Measurements from ENCODE around the gene TFCP2L1.
"Not testable (repeated sequence)": the region's sequence is repeated elsewhere in the genome, so short reads cannot be mapped to it uniquely, and the experiment has no call there.

The TFCP2L1 gene

DNA sequence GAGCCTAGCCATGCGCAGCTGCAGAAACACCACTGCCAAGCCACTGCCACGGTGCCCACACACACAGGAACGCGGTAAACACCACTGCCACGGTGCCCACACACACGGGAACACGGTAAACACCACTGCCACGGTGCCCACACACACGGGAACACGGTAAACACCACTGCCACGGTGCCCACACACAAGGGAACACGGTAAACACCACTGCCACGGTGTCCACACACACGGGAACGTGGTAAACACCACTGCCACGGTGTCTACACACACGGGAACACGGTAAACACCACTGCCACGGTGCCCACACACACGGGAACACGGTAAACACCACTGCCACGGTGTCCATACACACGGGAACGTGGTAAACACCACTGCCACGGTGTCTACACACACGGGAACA lies 59.3 kb downstream of the TFCP2L1 start:
- H3K79me1 ChIP-seq (ENCODE audit: low read depth, low read length); H2BK15ac ChIP-seq (ENCODE audit: low read length); H3K27ac ChIP-seq (replicated peaks; ENCODE audit: low read length); H3K4me1 ChIP-seq (ENCODE audit: control insufficient read depth in 2 of 2, insufficient read depth in 1 of 2, low read depth in 1 of 2, low read length in 2 of 2); H2BK5ac ChIP-seq (ENCODE audit: low read length); H2AK5ac ChIP-seq (ENCODE audit: low read depth, low read length); H3K9me3 ChIP-seq (replicated peaks in 1 of 2; ENCODE audit: control insufficient read depth in 2 of 2, insufficient read depth in 1 of 2, low read depth in 1 of 2, low read length in 2 of 2); H3K14ac ChIP-seq (ENCODE audit: low read length); H3K36me3 ChIP-seq (replicated peaks in 1 of 2; ENCODE audit: control insufficient read depth in 2 of 2, insufficient read depth in 2 of 2, low read length in 2 of 2); H2AFZ ChIP-seq (ENCODE audit: low read length); H2BK12ac ChIP-seq (ENCODE audit: low read length); H3K9ac ChIP-seq (ENCODE audit: low read depth, low read length, poor library complexity); H3K4me2 ChIP-seq (ENCODE audit: insufficient read depth, low read length, poor library complexity, severe bottlenecking); DNase-seq (ENCODE audit: low spot score); H3K4ac ChIP-seq (ENCODE audit: low read length); H3K18ac ChIP-seq (ENCODE audit: low read length); H4K8ac ChIP-seq (ENCODE audit: low read depth, low read length); H3K27me3 ChIP-seq (ENCODE audit: control insufficient read depth in 3 of 3, insufficient read depth in 3 of 3, low read depth in 1 of 3, low read length in 3 of 3); H4K91ac ChIP-seq (ENCODE audit: low read depth, low read length, poor library complexity); H2BK120ac ChIP-seq (ENCODE audit: low read depth, low read length): not testable (repeated sequence)
- H3K23ac ChIP-seq (ENCODE audit: low read depth, low read length, poor library complexity): peak overlapping the region; percentile 9
- H3K4me3 ChIP-seq (ENCODE audit: low read length in 2 of 2): peak overlapping the region in 1 of 2 donors; percentile 47
- no CpG with 5 or more reads among the region's 26 CpGs for WGBS, 2 donors (ENCODE audit: extremely low coverage in 2 of 2, insufficient read length in 2 of 2, insufficient replicate concordance in 1 of 2)

DNA sequence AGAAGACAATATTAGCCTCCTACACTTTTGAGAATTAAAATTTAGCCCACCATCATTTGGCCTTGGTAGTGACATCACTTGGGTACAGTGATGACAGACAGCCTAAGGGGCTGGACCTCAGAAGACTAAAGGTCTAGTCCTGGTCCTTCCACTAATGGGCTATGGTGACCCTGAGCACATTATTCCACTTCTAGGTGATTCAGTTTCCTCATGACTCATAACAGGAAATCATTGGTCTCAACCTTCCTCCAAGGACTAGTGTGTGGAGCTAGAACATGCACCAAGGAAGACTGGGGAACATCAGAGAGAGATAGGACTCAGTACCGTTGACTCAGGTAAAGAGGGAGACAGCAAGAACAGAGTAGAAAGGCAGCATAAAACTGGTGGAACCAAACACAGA lies 64.0 kb downstream of the TFCP2L1 start:
- no peak overlapping the region for H3K18ac ChIP-seq (ENCODE audit: low read length)
- no peak overlapping the region for H3K4me3 ChIP-seq (ENCODE audit: low read length in 2 of 2)
- no peak overlapping the region for H2BK15ac ChIP-seq (ENCODE audit: low read length)
- H3K9me3 ChIP-seq (replicated peaks in 1 of 2; ENCODE audit: control insufficient read depth in 2 of 2, insufficient read depth in 1 of 2, low read depth in 1 of 2, low read length in 2 of 2): no peaks in the 10 kb centered on the region
- WGBS, 2 donors (ENCODE audit: extremely low coverage in 2 of 2, insufficient read length in 2 of 2, insufficient replicate concordance in 1 of 2): no CpG with 5 or more reads among the region's 1 CpG
- H3K9ac ChIP-seq (ENCODE audit: low read depth, low read length, poor library complexity): no peak overlapping the region
- no peak overlapping the region for H3K27ac ChIP-seq (replicated peaks; ENCODE audit: low read length)
- no peak overlapping the region for H2BK120ac ChIP-seq (ENCODE audit: low read depth, low read length)
- no peak overlapping the region for H2AK5ac ChIP-seq (ENCODE audit: low read depth, low read length)
- H3K36me3 ChIP-seq (replicated peaks in 1 of 2; ENCODE audit: control insufficient read depth in 2 of 2, insufficient read depth in 2 of 2, low read length in 2 of 2): no peaks in the 10 kb centered on the region
- H3K23ac ChIP-seq (ENCODE audit: low read depth, low read length, poor library complexity): no peak overlapping the region
- peaks cover 0 to 16% (median 0%) of the 10 kb centered on the region in 3 experiments for H3K27me3 ChIP-seq (ENCODE audit: control insufficient read depth in 3 of 3, insufficient read depth in 3 of 3, low read depth in 1 of 3, low read length in 3 of 3)
- H3K79me1 ChIP-seq (ENCODE audit: low read depth, low read length): no peaks in the 10 kb centered on the region
- no peak overlapping the region for H2BK5ac ChIP-seq (ENCODE audit: low read length)
- H3K4me1 ChIP-seq (ENCODE audit: control insufficient read depth in 2 of 2, insufficient read depth in 1 of 2, low read depth in 1 of 2, low read length in 2 of 2): no peaks in the 10 kb centered on the region
- DNase-seq (ENCODE audit: low spot score): no peak
- no peak overlapping the region for H3K4me2 ChIP-seq (ENCODE audit: insufficient read depth, low read length, poor library complexity, severe bottlenecking)
- no peak overlapping the region for H3K4ac ChIP-seq (ENCODE audit: low read length)
- no peak overlapping the region for H4K91ac ChIP-seq (ENCODE audit: low read depth, low read length, poor library complexity)
- H2AFZ ChIP-seq (ENCODE audit: low read length): no peak overlapping the region
- H3K14ac ChIP-seq (ENCODE audit: low read length): no peak overlapping the region
- H4K8ac ChIP-seq (ENCODE audit: low read depth, low read length): no peak overlapping the region
- H2BK12ac ChIP-seq (ENCODE audit: low read length): no peak overlapping the region

DNA sequence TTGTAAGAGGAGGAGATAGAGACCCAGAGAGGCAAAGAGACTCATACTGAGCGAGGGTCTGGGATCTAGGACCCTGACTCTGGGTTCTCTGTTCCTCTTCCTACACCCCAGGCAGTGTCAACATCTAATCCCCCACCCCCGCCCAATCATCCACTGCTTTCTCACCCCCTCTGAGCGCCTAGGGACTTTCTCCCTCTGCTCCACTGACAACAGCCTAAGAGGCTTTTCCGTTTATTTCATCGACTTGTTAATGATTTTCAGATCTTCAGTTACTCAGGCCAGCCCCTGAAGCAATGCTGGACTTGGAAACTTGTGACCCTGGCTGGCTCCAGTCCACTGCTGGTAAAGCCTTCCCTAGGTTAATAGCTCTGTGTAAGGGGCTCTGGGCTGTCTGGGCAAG lies 65.1 kb downstream of the TFCP2L1 start:
- Histone ChIP-seq H3K14ac (ENCODE audit: low read length) (no peak overlapping the region), H2BK5ac (ENCODE audit: low read length) (no peak overlapping the region), H3K4me3 (ENCODE audit: low read length in 2 of 2) (no peak overlapping the region), H2BK12ac (ENCODE audit: low read length) (no peak overlapping the region), H3K18ac (ENCODE audit: low read length) (no peak overlapping the region), H2BK15ac (ENCODE audit: low read length) (no peak overlapping the region), H4K8ac (ENCODE audit: low read depth, low read length) (no peak overlapping the region), H3K23ac (ENCODE audit: low read depth, low read length, poor library complexity) (no peak overlapping the region), H3K36me3 (replicated peaks in 1 of 2; ENCODE audit: control insufficient read depth in 2 of 2, insufficient read depth in 2 of 2, low read length in 2 of 2) (no peaks in the 10 kb centered on the region), H3K9me3 (replicated peaks in 1 of 2; ENCODE audit: control insufficient read depth in 2 of 2, insufficient read depth in 1 of 2, low read depth in 1 of 2, low read length in 2 of 2) (no peaks in the 10 kb centered on the region), H2AK5ac (ENCODE audit: low read depth, low read length) (no peak overlapping the region), H3K4me1 (ENCODE audit: control insufficient read depth in 2 of 2, insufficient read depth in 1 of 2, low read depth in 1 of 2, low read length in 2 of 2) (no peaks in the 10 kb centered on the region), H3K4ac (ENCODE audit: low read length) (no peak overlapping the region), H3K4me2 (ENCODE audit: insufficient read depth, low read length, poor library complexity, severe bottlenecking) (no peak overlapping the region), H4K91ac (ENCODE audit: low read depth, low read length, poor library complexity) (no peak overlapping the region), H3K27ac (replicated peaks; ENCODE audit: low read length) (no peak overlapping the region), H3K79me1 (ENCODE audit: low read depth, low read length) (no peaks in the 10 kb centered on the region), H3K9ac (ENCODE audit: low read depth, low read length, poor library complexity) (no peak overlapping the region), H2AFZ (ENCODE audit: low read length) (no peak overlapping the region), H3K27me3 (ENCODE audit: control insufficient read depth in 3 of 3, insufficient read depth in 3 of 3, low read depth in 1 of 3, low read length in 3 of 3) (peaks cover 0 to 17% (median 0%) of the 10 kb centered on the region in 3 experiments), H2BK120ac (ENCODE audit: low read depth, low read length) (no peak overlapping the region)
- no CpG with 5 or more reads among the region's 5 CpGs for WGBS, 2 donors (ENCODE audit: extremely low coverage in 2 of 2, insufficient read length in 2 of 2, insufficient replicate concordance in 1 of 2)
- DNase-seq (ENCODE audit: low spot score): no peak

DNA sequence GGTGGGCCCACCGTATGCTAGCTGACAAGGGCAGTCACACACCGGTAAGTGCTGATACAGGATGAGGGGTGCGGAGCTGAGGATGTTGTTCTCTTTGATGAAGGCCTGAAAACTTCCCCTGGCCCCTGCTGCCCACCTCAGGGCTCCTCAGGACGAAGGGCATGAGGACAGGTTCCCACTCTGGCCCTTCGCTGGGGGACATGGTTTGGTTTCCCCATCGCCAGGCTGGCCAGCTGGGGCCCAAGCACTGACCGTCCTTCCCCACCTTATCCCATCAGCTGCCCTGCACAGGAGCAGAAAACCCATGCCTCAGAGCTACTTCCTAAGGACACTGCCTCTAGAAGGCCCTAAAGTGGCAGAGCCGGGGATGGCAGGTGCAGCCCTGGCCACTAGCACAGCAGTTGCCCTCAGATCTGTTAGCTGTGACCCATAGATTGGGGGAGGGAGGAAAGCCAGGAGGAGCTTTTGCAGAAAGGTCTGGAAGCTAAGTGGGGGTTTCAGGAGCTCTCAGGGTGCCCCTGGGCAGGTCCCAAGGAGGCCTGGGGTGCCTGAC lies 66.5 kb downstream of the TFCP2L1 start:
- no peak for DNase-seq (ENCODE audit: low spot score)
- H3K18ac ChIP-seq (ENCODE audit: low read length): no peak overlapping the region
- WGBS, 2 donors (ENCODE audit: extremely low coverage in 2 of 2, insufficient read length in 2 of 2, insufficient replicate concordance in 1 of 2): no CpG with 5 or more reads among the region's 8 CpGs

More for the DNA sequence above, 66.5 kb downstream of the TFCP2L1 start:
- Histone ChIP-seq H3K4me2 (ENCODE audit: insufficient read depth, low read length, poor library complexity, severe bottlenecking) (no peak overlapping the region), H3K9ac (ENCODE audit: low read depth, low read length, poor library complexity) (no peak overlapping the region), H3K27me3 (ENCODE audit: control insufficient read depth in 3 of 3, insufficient read depth in 3 of 3, low read depth in 1 of 3, low read length in 3 of 3) (peaks cover 0 to 19% (median 0%) of the 10 kb centered on the region in 3 experiments), H3K27ac (replicated peaks; ENCODE audit: low read length) (no peak overlapping the region), H3K4me3 (ENCODE audit: low read length in 2 of 2) (no peak overlapping the region), H3K23ac (ENCODE audit: low read depth, low read length, poor library complexity) (no peak overlapping the region), H2BK120ac (ENCODE audit: low read depth, low read length) (no peak overlapping the region), H3K36me3 (replicated peaks in 1 of 2; ENCODE audit: control insufficient read depth in 2 of 2, insufficient read depth in 2 of 2, low read length in 2 of 2) (no peaks in the 10 kb centered on the region), H2BK15ac (ENCODE audit: low read length) (no peak overlapping the region), H3K4ac (ENCODE audit: low read length) (no peak overlapping the region), H2BK5ac (ENCODE audit: low read length) (no peak overlapping the region), H2AK5ac (ENCODE audit: low read depth, low read length) (no peak overlapping the region), H3K9me3 (replicated peaks in 1 of 2; ENCODE audit: control insufficient read depth in 2 of 2, insufficient read depth in 1 of 2, low read depth in 1 of 2, low read length in 2 of 2) (no peaks in the 10 kb centered on the region), H4K8ac (ENCODE audit: low read depth, low read length) (no peak overlapping the region), H3K4me1 (ENCODE audit: control insufficient read depth in 2 of 2, insufficient read depth in 1 of 2, low read depth in 1 of 2, low read length in 2 of 2) (no peaks in the 10 kb centered on the region), H3K79me1 (ENCODE audit: low read depth, low read length) (no peaks in the 10 kb centered on the region), H2BK12ac (ENCODE audit: low read length) (no peak overlapping the region), H2AFZ (ENCODE audit: low read length) (no peak overlapping the region), H3K14ac (ENCODE audit: low read length) (no peak overlapping the region), H4K91ac (ENCODE audit: low read depth, low read length, poor library complexity) (no peak overlapping the region)

All from neuronal stem cell (in vitro differentiated cells).